Heart right ventricle (tissue), 16 donors: Measurements from ENCODE around the gene GOLGA6A. TPM values are rescaled to one million over a fixed set of nuclear protein-coding genes. Genes with fewer than 3 reads are reported as not detected.
"Not testable (repeated sequence)": the region's sequence is repeated elsewhere in the genome, so short reads cannot be mapped to it uniquely, and the experiment has no call there.

ENCODE experiments used
- ATAC-seq, 8 donors: fragments of 200-7000 bp; cut with Tn5 transposase; one replicate each; pipeline ENCODE4 v1.9.1; 2020; ENCODE audit warnings: mild to moderate bottlenecking in 8 of 8, moderate library complexity in 8 of 8, moderate number of reproducible peaks in 1 of 8
- DNase-seq, 2 donors: peaks; one replicate each; pipeline ENCODE4 v3.0.0-alpha.2; 2020
- H3K27ac ChIP-seq, 10 donors: fragments of 200-600 bp; sonication (generic) in 2 of 10; one replicate each; pipeline versions ENCODE4 v1.5.0 to v1.8.0; 2020 to 2022; ENCODE audit warnings: mild to moderate bottlenecking in 3 of 10
- H3K27me3 ChIP-seq, 7 donors: fragments of 200-600 bp; one replicate each; pipeline ENCODE4 v1.8.0; 2021 to 2022; ENCODE audit warnings: mild to moderate bottlenecking in 2 of 7
- H3K36me3 ChIP-seq, 9 donors: fragments of 200-600 bp; sonication (generic) in 1 of 9; one replicate each; pipeline versions ENCODE4 v1.5.0 to v1.8.0; 2020 to 2022; ENCODE audit warnings: mild to moderate bottlenecking in 2 of 9
- H3K4me1 ChIP-seq, 9 donors: fragments of 200-600 bp; sonication (generic) in 1 of 9; one replicate each; pipeline versions ENCODE4 v1.5.0 to v1.8.0; 2020 to 2022; ENCODE audit warnings: mild to moderate bottlenecking in 4 of 9
- H3K4me3 ChIP-seq, 10 donors: fragments of 200-600 bp; sonication (generic) in 2 of 10; one replicate each; pipeline versions ENCODE4 v1.5.0 to v1.8.0; 2020 to 2022; ENCODE audit warnings: mild to moderate bottlenecking in 7 of 10, moderate library complexity in 2 of 10
- H3K9me3 ChIP-seq, 11 donors: fragments of 200-600 bp in 10 of 11; sonication (generic) in 2 of 11; one replicate each; pipeline versions ENCODE4 v1.5.0 to v1.8.0; 2013 to 2022; ENCODE audit warnings: mild to moderate bottlenecking in 2 of 11, control low read depth in 1 of 11, moderate library complexity in 1 of 11
- WGBS, 2 donors: extraction: QIAGEN DNeasy Blood & Tissue Kit; methylation state at CpG; one replicate each; pipeline ENCODE4 v1.1.7; 2013; ENCODE audit warnings: inconsistent platforms in 1 of 2; 5-methylcytosine and 5-hydroxymethylcytosine counted together
- intact Hi-C, 10 donors: fragments of 100-400 bp; cut with DNase I; formaldehyde crosslinking; loops; one replicate each; pipeline versions ENCODE4 v1.11.1 to v1.14.2; 2022
- polyA plus RNA-seq, 2 donors: library from polyadenylated mRNA; stranded (reverse); fragments of 200-250 nt; gene quantifications; one replicate each; pipeline ENCODE4 v1.2.3, GENCODE V29; 2013
- total RNA-seq, 10 donors: library from RNA; stranded (reverse); fragmentation: NEBNext Ultra II Directional in 3 of 10; extraction: Animal tissue kit (Norgen Biotek cat#: 25700) in 3 of 10; gene quantifications; one replicate each; pipeline versions ENCODE4 v1.2.1 to v1.2.4, GENCODE V29; 2021 to 2023
- TF ChIP-seq, protein P1 (sequence below), 9 donors: fragments of 200-600 bp; sonication (generic) in 2 of 9; IDR thresholded peaks; one replicate each; pipeline versions ENCODE4 v1.5.0 to v1.8.0; 2021 to 2022; ENCODE audit warnings: antibody characterized with exemption in 9 of 9, mild to moderate bottlenecking in 5 of 9, moderate library complexity in 1 of 9
- donor health status: Arrhythmogenic right ventricular cardiomyopathy.
- donor health status: ischemic (EF 13 %, LVEDD 7.1; RV severe dilation, severe dysfunction).
- donor health status: healthy with polysubstance abuse.
- donor health status: DM: no; HTN: yes; CAD: no.
- donor health status: DM: no; HTN: no; CAD: no.
- donor health status: ischemic (EF 25% LVEDD 6.9; RV normal size, moderate dysfunction).
- donor health status: ischemic (EF 25% LVEDD 5.7; RV mildly dilated, moderate dysfunction).
- donor health status: healthy.
- donor health status: DM: yes; HTN: yes; CAD: no.
- donor health status: Ischemic cardiomyopathy.
- donor health status: ischemic (EF 35%, LVEDD 5.7; RV mildly dilated, moderate dysfunction).
- donor health status: nonischemic (EF 11% LVEDD 7.7; RV severe dilation, severe dysfunction).
- donor health status: DM: yes; HTN: yes; CAD: no.
- donor health status: PGD.
- donor health status: ischemic (EF 29% LVEDD 5.4; RV normal size, mild dysfunction).
- donor health status: nonischemic (EF 23%, LVEDD 6.1; RV moderate dilation, normal function).

GOLGA6A gene
- total and polyA plus RNA-seq, 12 donors, result not detected

GRCh38 chr15:74072614-74073337 is 9.6 kb downstream of the GOLGA6A start:
- intact Hi-C loops, ATAC-seq, H3K27me3 ChIP-seq, H3K9me3 ChIP-seq, H3K4me3 ChIP-seq, H3K36me3 ChIP-seq, H3K27ac ChIP-seq, H3K4me1 ChIP-seq: not testable (repeated sequence)
- whole genome bisulfite sequencing, 2 donors, result 48 to 55% methylated on average over 8 to 9 of the region's 16 CpGs
- peak in 1 of 2 donors; percentile 25 for DNase-seq
- TF ChIP-seq, protein P1, sequence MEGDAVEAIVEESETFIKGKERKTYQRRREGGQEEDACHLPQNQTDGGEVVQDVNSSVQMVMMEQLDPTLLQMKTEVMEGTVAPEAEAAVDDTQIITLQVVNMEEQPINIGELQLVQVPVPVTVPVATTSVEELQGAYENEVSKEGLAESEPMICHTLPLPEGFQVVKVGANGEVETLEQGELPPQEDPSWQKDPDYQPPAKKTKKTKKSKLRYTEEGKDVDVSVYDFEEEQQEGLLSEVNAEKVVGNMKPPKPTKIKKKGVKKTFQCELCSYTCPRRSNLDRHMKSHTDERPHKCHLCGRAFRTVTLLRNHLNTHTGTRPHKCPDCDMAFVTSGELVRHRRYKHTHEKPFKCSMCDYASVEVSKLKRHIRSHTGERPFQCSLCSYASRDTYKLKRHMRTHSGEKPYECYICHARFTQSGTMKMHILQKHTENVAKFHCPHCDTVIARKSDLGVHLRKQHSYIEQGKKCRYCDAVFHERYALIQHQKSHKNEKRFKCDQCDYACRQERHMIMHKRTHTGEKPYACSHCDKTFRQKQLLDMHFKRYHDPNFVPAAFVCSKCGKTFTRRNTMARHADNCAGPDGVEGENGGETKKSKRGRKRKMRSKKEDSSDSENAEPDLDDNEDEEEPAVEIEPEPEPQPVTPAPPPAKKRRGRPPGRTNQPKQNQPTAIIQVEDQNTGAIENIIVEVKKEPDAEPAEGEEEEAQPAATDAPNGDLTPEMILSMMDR (IDR thresholded peaks at IDR 0.05), result peak in 5 of 9 donors; percentile 18 to 37 (median 34)

GRCh38 chr15:74072132-74072531 is 10.2 kb downstream of the GOLGA6A start:
- H3K36me3 ChIP-seq, H3K27me3 ChIP-seq, H3K4me3 ChIP-seq, H3K9me3 ChIP-seq, H3K4me1 ChIP-seq, DNase-seq, H3K27ac ChIP-seq, intact Hi-C loops, ATAC-seq: not testable (repeated sequence)
- WGBS, 2 donors, result no CpG with 5 or more reads among the region's 9 CpGs

GRCh38 chr15:74071645-74072044 is 10.7 kb downstream of the GOLGA6A start:
- H3K4me1 ChIP-seq, H3K4me3 ChIP-seq, H3K9me3 ChIP-seq, H3K27ac ChIP-seq, DNase-seq, intact Hi-C loops, H3K27me3 ChIP-seq, H3K36me3 ChIP-seq, ATAC-seq: not testable (repeated sequence)
- 86 to 90% methylated on average over 4 of the region's 6 CpGs for WGBS, 2 donors

- H3K36me3 ChIP-seq, H3K9me3 ChIP-seq, H3K27me3 ChIP-seq, intact Hi-C loops, H3K4me3 ChIP-seq, H3K4me1 ChIP-seq, H3K27ac ChIP-seq: not testable (repeated sequence)
- TF ChIP-seq, protein P1 (IDR thresholded peaks at IDR 0.05), result peak; percentile 30 to 65 (median 61)
- 28 to 32% methylated on average over 7 of the region's 13 CpGs for WGBS, 2 donors
- peak; percentile 33 to 52 for DNase-seq
- ATAC-seq, result peak; percentile 43 to 88 (median 84)
Observed at GRCh38 chr15:74065684-74066411, 16.5 kb downstream of the GOLGA6A start.

DNA sequence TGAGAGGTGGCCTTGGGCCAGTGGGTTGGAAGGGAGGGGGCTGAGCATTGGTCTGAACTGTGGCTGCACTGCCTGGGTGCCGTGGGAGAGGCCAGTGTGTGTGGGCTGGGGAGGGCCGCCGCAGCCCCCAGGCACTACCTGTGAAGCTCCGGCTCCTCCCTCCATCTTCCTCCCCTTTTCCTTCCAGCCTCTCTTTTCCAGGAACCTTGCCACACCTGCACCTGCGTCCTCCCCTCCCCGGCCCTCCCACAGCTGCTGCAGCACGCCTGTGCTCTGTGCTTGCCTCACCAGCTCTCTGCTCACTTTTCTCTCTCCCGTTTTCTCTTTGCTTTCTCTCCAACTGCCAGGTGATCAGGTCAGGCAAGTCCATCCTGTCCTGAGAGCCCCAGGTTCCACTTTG is 17.5 kb downstream of the GOLGA6A start:
- WGBS, 2 donors, result 77 to 83% methylated on average over 6 to 8 of the region's 8 CpGs
- H3K36me3 ChIP-seq, H3K9me3 ChIP-seq, DNase-seq, H3K4me1 ChIP-seq, H3K27ac ChIP-seq, ATAC-seq, H3K4me3 ChIP-seq, H3K27me3 ChIP-seq: not testable (repeated sequence)
- intact Hi-C loops, result loop anchor here in 1 of 10 donors (5.0 kb wide), 1 partner anchor 247 kb away; no protein-coding TSS in a partner anchor

- not testable (repeated sequence) for H3K27me3 ChIP-seq, H3K36me3 ChIP-seq, H3K4me3 ChIP-seq, H3K4me1 ChIP-seq, H3K9me3 ChIP-seq, H3K27ac ChIP-seq, DNase-seq, ATAC-seq
- intact Hi-C loops, result loop anchor here in 1 of 10 donors (5.0 kb wide), 1 partner anchor 248 kb away; no protein-coding TSS in a partner anchor
- WGBS, 2 donors, result 96 to 97% methylated on average over 3 of the region's 3 CpGs
Observed at GRCh38 chr15:74064183-74064582, 18.2 kb downstream of the GOLGA6A start.

DNA sequence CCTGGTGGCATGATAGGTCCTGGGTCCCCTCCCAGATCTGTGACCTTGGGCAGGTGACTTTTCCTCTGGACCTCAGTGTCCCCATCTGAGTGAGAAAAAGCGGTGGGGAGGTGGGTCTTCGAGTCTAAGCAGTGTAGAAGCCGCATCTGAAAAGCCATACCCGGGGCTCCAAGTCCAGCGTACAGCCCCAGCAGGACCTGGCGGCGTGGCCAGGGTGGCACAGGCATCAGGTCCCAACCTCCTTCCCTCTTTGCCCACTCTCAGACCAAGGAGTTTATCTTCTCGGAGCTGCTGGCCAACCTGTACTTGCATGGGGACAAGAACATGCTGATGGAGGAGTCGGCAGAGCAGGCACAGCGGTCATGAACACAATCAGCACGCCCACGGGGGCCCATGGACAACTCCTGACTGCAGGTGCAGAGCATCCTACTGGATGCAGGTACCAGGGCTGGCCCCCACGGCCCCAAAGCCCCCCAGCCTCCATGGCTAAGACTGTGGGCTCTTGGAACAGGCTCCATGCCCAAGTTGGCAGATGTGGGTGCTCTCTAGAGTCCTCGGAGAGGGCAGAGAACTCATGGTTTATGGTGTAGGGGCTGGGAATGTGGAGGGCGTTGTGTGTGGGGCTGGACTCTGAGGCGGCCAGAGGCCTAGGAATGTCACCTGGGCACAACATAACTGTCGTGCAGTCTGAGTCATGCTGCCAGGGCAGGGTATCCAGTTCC is 18.8 kb downstream of the GOLGA6A start:
- DNase-seq, result not testable (repeated sequence)

More for the DNA sequence above, 18.8 kb downstream of the GOLGA6A start:
- H3K4me3 ChIP-seq, H3K27me3 ChIP-seq, H3K27ac ChIP-seq, H3K4me1 ChIP-seq, H3K36me3 ChIP-seq, H3K9me3 ChIP-seq: not testable (repeated sequence)
- intact Hi-C loops, result loop anchor here in 1 of 10 donors (5.0 kb wide), 1 partner anchor 249 kb away; no protein-coding TSS in a partner anchor
- peak in 2 of 8 donors; percentile 15 to 25 for ATAC-seq
- 63 to 79% methylated on average over 8 to 9 of the region's 17 CpGs for WGBS, 2 donors
